Loucy (cell line): ENCODE results near the gene SURF6.

ENCODE experiments used
- H2AFZ ChIP-seq: fragments of 200-600 bp; sonication (generic); 2 replicates; pipeline ENCODE4 v1.6.0; 2016; ENCODE audit warnings: antibody characterized with exemption, mild to moderate bottlenecking, low read length, moderate library complexity
- H3F3A ChIP-seq: fragments of 200-600 bp; 2 replicates; pipeline ENCODE4 v1.6.0; 2016; ENCODE audit warnings: antibody characterized with exemption, low read depth, mild to moderate bottlenecking
- H3K27me3 ChIP-seq: fragments of 200-600 bp; sonication (generic); 2 replicates; pipeline ENCODE4 v1.6.1; 2014; ENCODE audit warnings: low read length, mild to moderate bottlenecking; ENCODE audit not compliant: insufficient read depth, poor library complexity, severe bottlenecking
- H3K36me3 ChIP-seq: fragments of 200-600 bp; sonication (generic); 2 replicates; pipeline ENCODE4 v1.6.1; 2016; ENCODE audit warnings: low read length; ENCODE audit not compliant: insufficient read depth
- H3K4me1 ChIP-seq: fragments of 200-600 bp; sonication (generic); 2 replicates; pipeline ENCODE4 v1.5.1; 2014; ENCODE audit warnings: low read length, mild to moderate bottlenecking; ENCODE audit not compliant: insufficient read depth, poor library complexity, severe bottlenecking
- H3K4me2 ChIP-seq: fragments of 200-600 bp; sonication (generic); 2 replicates; pipeline ENCODE4 v1.6.0; 2014; ENCODE audit warnings: antibody characterized with exemption, low read length, low read depth, mild to moderate bottlenecking; ENCODE audit not compliant: poor library complexity, severe bottlenecking
- H3K4me3 ChIP-seq: fragments of 200-600 bp; sonication (generic); 2 replicates; pipeline ENCODE4 v1.5.1; 2014; ENCODE audit warnings: low read length, mild to moderate bottlenecking, mixed read lengths; ENCODE audit not compliant: poor library complexity, severe bottlenecking
- H3K79me2 ChIP-seq: fragments of 200-600 bp; sonication (generic); 2 replicates; pipeline ENCODE4 v1.6.1; 2014; ENCODE audit warnings: low read length; ENCODE audit not compliant: insufficient read depth
- H3K9ac ChIP-seq: fragments of 200-600 bp; sonication (generic); 2 replicates; pipeline ENCODE4 v1.6.0; 2014; ENCODE audit warnings: mild to moderate bottlenecking, low read depth, low read length, moderate library complexity; ENCODE audit not compliant: poor library complexity, severe bottlenecking
- H3K9me2 ChIP-seq: fragments of 200-600 bp; sonication (generic); replicated peaks from 2 replicates; pipeline ENCODE4 v1.6.1; 2016; ENCODE audit warnings: low read depth, low read length, mixed read lengths
- H3K9me3 ChIP-seq: fragments of 200-600 bp; sonication (generic); 2 replicates; pipeline ENCODE4 v1.6.1; 2014; ENCODE audit warnings: mild to moderate bottlenecking, antibody characterized with exemption, low read length, low read depth; ENCODE audit not compliant: insufficient read depth
- H4K20me1 ChIP-seq: fragments of 200-600 bp; sonication (generic); 2 replicates; pipeline ENCODE4 v1.6.0; 2014; ENCODE audit warnings: antibody characterized with exemption, low read length, mild to moderate bottlenecking; ENCODE audit not compliant: insufficient read depth, poor library complexity, severe bottlenecking
- EZH2phosphoT487 ChIP-seq: fragments of 200-600 bp; IDR thresholded peaks from 2 replicates; pipeline ENCODE4 v1.6.1; 2018; ENCODE audit warnings: antibody characterized with exemption, mild to moderate bottlenecking, moderate library complexity, borderline replicate concordance
- TF ChIP-seq, protein P1 (sequence below): fragments of 200-600 bp; sonication (generic); conservative IDR thresholded peaks from 2 replicates; pipeline ENCODE4 v1.5.1; 2014; ENCODE audit warnings: mild to moderate bottlenecking, antibody characterized with exemption, low read length

The SURF6 gene

DNA sequence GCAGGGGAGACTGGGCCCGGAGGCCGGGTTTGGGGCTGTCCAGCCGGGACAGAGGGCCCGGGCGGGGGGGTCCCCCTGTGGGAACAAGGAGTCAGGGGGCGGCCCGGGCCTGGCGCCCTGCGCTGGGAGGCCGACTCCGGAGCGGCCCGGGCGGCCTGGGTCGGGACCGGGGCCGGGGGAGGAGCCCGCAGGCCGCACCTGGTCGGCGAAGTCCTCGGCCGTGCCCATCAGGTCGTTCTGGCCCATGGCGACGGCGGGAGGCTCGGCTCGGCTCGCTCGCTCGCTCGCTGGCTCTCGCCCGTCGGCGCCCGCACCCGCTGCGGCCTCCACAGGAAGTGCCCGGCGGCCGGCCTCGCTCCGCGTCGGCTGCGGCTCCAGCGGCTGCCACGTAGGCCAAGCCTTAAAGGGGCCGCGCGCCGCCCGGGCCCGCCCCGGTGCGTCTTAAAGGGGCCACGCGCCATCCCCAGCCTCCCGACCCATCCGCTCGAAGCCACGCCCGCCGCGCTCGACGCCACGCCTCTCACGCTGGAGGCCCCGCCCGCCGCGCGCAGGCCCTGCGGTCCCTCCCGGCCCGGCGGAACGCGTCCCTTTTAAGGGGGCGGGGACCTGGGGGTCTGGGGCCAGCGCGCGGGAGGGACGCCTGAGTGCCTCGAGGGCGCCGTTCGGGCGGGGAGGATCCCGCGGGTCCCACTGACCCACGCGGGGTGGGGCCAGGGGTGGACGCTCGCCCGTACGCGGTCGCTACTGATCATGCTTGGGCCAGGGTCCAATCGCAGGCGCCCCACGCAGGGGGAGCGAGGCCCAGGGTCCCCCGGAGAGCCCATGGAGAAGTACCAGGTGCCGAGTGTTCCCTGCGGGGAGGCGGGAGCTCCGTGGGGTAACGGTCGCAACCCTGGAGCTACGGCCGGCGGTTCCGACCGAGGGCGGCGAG lies 40.0 kb upstream of the SURF6 start, which contains the start of the genes STKLD1 and SURF4:
TSS of gene STKLD1 (plus strand) at position 643 of the 931 bp plus-strand sequence. CDS start at position 751, 108 bp downstream.
TSS of gene SURF4 (minus strand) at position 337 of the 931 bp plus-strand sequence. CDS start at position 246, 91 bp downstream.
- peak within 1 kb of the TSS; percentile 89 for H2AFZ ChIP-seq
- H3K79me2 ChIP-seq: peaks cover 49% of the 10 kb centered on the region

DNA sequence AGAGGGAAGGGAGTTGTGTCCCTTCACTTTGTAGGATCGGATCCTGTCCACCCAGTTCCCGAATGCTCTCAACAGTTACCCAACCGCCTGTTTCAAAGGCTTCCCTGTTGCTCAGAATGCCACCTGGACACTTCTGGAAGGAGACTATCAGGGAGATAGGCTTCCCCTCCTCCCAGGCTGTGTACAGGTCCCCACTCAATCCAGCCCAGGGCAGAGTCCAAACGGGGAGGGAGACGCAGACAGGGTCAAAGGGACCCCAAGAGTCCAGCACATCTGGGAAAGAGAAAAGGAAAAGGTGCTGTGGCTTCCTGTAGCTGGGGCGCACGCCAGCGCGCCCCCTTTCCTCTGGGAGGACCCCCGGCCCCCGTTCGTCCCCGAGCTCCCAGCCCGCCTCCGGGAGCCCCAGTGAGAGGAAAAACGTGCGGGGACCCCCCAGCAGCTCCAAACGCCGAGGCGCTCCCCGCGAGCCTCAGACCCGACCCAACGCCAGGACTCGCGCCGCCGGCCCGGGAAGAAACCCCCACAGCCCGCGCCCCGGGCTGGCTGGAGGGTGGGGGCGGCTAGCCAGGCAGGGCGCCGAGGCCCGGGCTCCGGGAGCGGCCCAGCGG lies 39.2 kb upstream of the SURF6 start:
- peak overlapping the region; percentile 99 for H3K4me3 ChIP-seq
- peak overlapping the region; percentile 84 for H3K4me2 ChIP-seq
- no peak for TF ChIP-seq EZH2phosphoT487
- TF ChIP-seq, protein P1, sequence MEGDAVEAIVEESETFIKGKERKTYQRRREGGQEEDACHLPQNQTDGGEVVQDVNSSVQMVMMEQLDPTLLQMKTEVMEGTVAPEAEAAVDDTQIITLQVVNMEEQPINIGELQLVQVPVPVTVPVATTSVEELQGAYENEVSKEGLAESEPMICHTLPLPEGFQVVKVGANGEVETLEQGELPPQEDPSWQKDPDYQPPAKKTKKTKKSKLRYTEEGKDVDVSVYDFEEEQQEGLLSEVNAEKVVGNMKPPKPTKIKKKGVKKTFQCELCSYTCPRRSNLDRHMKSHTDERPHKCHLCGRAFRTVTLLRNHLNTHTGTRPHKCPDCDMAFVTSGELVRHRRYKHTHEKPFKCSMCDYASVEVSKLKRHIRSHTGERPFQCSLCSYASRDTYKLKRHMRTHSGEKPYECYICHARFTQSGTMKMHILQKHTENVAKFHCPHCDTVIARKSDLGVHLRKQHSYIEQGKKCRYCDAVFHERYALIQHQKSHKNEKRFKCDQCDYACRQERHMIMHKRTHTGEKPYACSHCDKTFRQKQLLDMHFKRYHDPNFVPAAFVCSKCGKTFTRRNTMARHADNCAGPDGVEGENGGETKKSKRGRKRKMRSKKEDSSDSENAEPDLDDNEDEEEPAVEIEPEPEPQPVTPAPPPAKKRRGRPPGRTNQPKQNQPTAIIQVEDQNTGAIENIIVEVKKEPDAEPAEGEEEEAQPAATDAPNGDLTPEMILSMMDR: peak; percentile 48
- H3K4me1 ChIP-seq: peaks cover 48% of the 10 kb centered on the region
- no peaks in the 10 kb centered on the region for H3K9me2 ChIP-seq
- peak overlapping the region; percentile 96 for H3K9ac ChIP-seq
- peaks cover 56% of the 10 kb centered on the region for H3K79me2 ChIP-seq
- no peaks in the 10 kb centered on the region for H3K27me3 ChIP-seq
- H3F3A ChIP-seq: peaks cover 16% of the 10 kb centered on the region
- peaks cover 54% of the 10 kb centered on the region for H4K20me1 ChIP-seq
- H3K9me3 ChIP-seq: no peaks in the 10 kb centered on the region
- no peak overlapping the region for H2AFZ ChIP-seq
- peaks cover under 1% of the 10 kb centered on the region; the same call in 1 of the 2 replicates for H3K36me3 ChIP-seq

More for the DNA sequence above, 40.0 kb upstream of the SURF6 start, which contains the start of the genes STKLD1 and SURF4:
- Histone ChIP-seq H3K36me3 (no peaks in the 10 kb centered on the region), H3K4me1 (peaks cover 41% of the 10 kb centered on the region), H3K9me3 (no peaks in the 10 kb centered on the region), H3K4me3 (peak within 1 kb of the TSS; percentile 99), H3F3A (peaks cover 13% of the 10 kb centered on the region), H3K9ac (peak within 1 kb of the TSS; percentile 96), H4K20me1 (peaks cover 47% of the 10 kb centered on the region), H3K4me2 (peak within 1 kb of the TSS; percentile 84), H3K27me3 (no peaks in the 10 kb centered on the region), H3K9me2 (no peaks in the 10 kb centered on the region)
- TF ChIP-seq, protein P1: no peak
- no peak for TF ChIP-seq EZH2phosphoT487

DNA sequence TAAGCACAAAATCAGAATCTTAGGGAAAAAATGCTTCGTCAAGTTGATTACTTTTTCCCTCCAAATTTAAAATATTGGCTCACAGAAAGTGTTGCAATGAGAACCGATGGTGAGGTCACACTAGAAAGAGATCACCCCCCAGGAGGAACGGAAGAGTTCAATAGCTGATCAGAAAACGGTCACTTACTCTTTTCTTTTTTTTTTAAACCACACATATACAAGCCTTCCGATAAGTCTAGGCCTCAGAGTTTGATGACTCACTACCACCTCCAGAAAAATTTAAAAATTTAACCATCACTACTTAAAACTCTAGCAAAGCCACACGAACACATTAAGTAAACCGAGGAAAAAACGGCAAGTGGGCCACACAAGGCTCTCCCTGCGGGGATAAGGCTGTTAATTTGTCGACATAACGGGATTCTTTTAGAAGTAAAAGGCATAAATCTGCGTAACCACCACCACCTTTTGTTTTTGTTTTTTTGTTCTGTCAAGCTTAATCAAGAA lies 38.7 kb upstream of the SURF6 start:
- peak overlapping the region; percentile 84 for H3K4me2 ChIP-seq
- peak overlapping the region; percentile 99 for H3K4me3 ChIP-seq
- H3K27me3 ChIP-seq: no peaks in the 10 kb centered on the region
- H2AFZ ChIP-seq: no peak overlapping the region
- peak overlapping the region; percentile 96 for H3K9ac ChIP-seq
- peaks cover 54% of the 10 kb centered on the region for H3K4me1 ChIP-seq
- TF ChIP-seq, protein P1: no peak
- no peak for TF ChIP-seq EZH2phosphoT487
- H3K36me3 ChIP-seq: peaks cover 4% of the 10 kb centered on the region; the same call in 1 of the 2 replicates
- H3F3A ChIP-seq: peaks cover 16% of the 10 kb centered on the region
- no peaks in the 10 kb centered on the region for H3K9me3 ChIP-seq
- no peaks in the 10 kb centered on the region for H3K9me2 ChIP-seq
- H4K20me1 ChIP-seq: peaks cover 60% of the 10 kb centered on the region
- H3K79me2 ChIP-seq: peaks cover 61% of the 10 kb centered on the region
